Stimulated activated CD8-positive, alpha-beta memory T cell treated with anti-CD3 and anti-CD28 coated beads, Interleukin-7, amount 100 ng/mL, for 48 hours (primary cell): Measurements from ENCODE around the gene CD84.
"Not testable (repeated sequence)": the region's sequence is repeated elsewhere in the genome, so short reads cannot be mapped to it uniquely, and the experiment has no call there.

Source experiments
- DNase-seq, 2 donors: peaks; one replicate each; pipeline ENCODE4 v3.0.0-alpha.2; 2020; ENCODE audit warnings: low read depth in 1 of 2; ENCODE audit errors: extremely low read depth in 1 of 2

CD84 gene

GRCh38 chr1:160610569-160611242 lies 31.4 kb upstream of the CD84 start:
- DNase-seq, result no peak

- no peak for DNase-seq
These were observed 29.6 kb upstream of the CD84 start for GRCh38 chr1:160608941-160609340.

- DNase-seq, result no peak
These were observed 29.2 kb upstream of the CD84 start for GRCh38 chr1:160608514-160608913.

GRCh38 chr1:160608057-160608456 lies 28.8 kb upstream of the CD84 start:
- no peak for DNase-seq

- DNase-seq, result no peak
These were observed 28.4 kb upstream of the CD84 start for GRCh38 chr1:160607672-160608032.

GRCh38 chr1:160607011-160607671 lies 27.8 kb upstream of the CD84 start:
- no peak for DNase-seq

- no peak for DNase-seq
These were observed 27.3 kb upstream of the CD84 start for GRCh38 chr1:160606611-160607010.

GRCh38 chr1:160605792-160606479 lies 26.6 kb upstream of the CD84 start:
- no peak for DNase-seq

- no peak for DNase-seq
These were observed 25.9 kb upstream of the CD84 start for GRCh38 chr1:160605205-160605604.

- DNase-seq, result no peak
These were observed 18.4 kb upstream of the CD84 start for GRCh38 chr1:160597705-160598104.

- DNase-seq, result no peak
These were observed 17.8 kb upstream of the CD84 start for GRCh38 chr1:160597051-160597450.

- no peak for DNase-seq
These were observed 11.2 kb upstream of the CD84 start for GRCh38 chr1:160590488-160590887.

GRCh38 chr1:160588468-160588867 lies 9.2 kb upstream of the CD84 start:
- DNase-seq, result no peak

- DNase-seq, result no peak
These were observed 5.5 kb upstream of the CD84 start for GRCh38 chr1:160584784-160585183.

- not testable (repeated sequence) for DNase-seq
These were observed 3.7 kb upstream of the CD84 start for GRCh38 chr1:160582976-160583375.

GRCh38 chr1:160581961-160582360 lies 2.7 kb upstream of the CD84 start:
- no peak for DNase-seq

- DNase-seq, result no peak
These were observed 1.0 kb upstream of the CD84 start for GRCh38 chr1:160580221-160580812.

GRCh38 chr1:160578525-160579191 lies 638 bp downstream of the CD84 start:
- DNase-seq, result no peak

GRCh38 chr1:160578175-160578524 lies 1.1 kb downstream of the CD84 start:
- DNase-seq, result no peak

- DNase-seq, result no peak
These were observed 1.6 kb downstream of the CD84 start for GRCh38 chr1:160577671-160578070.

- DNase-seq, result no peak
These were observed 2.4 kb downstream of the CD84 start for GRCh38 chr1:160576884-160577283.
